ENCODE data around the gene ESYT2.
"Not testable (repeated sequence)": the region's sequence is repeated elsewhere in the genome, so short reads cannot be mapped to it uniquely, and the experiment has no call there.

The ESYT2 gene

GRCh38 chr7:158710651-158711102 is 118.6 kb downstream of the ESYT2 start:
- DNase-seq: no peak

GRCh38 chr7:158707610-158708009 is 121.7 kb downstream of the ESYT2 start:
- no peak for DNase-seq

GRCh38 chr7:158706710-158707590 is 122.4 kb downstream of the ESYT2 start:
- DNase-seq: no peak

- DNase-seq: no peak
These were observed 123.0 kb downstream of the ESYT2 start for GRCh38 chr7:158706273-158706704.

GRCh38 chr7:158705234-158705850 is 124.0 kb downstream of the ESYT2 start:
- DNase-seq: no peak

GRCh38 chr7:158704524-158705233 is 124.6 kb downstream of the ESYT2 start, which contains the start of gene NCAPG2:
TSS of gene NCAPG2 (minus strand) at chr7:158704804. CDS start at chr7:158701899, 2,905 bp downstream.
- DNase-seq: peak; percentile 98

GRCh38 chr7:158703679-158704523 is 125.4 kb downstream of the ESYT2 start:
- DNase-seq: not testable (repeated sequence)

- no peak for DNase-seq
These were observed 126.4 kb downstream of the ESYT2 start for GRCh38 chr7:158702944-158703343.

GRCh38 chr7:158702196-158702595 is 127.1 kb downstream of the ESYT2 start:
- no peak for DNase-seq

GRCh38 chr7:158700008-158700407 is 129.3 kb downstream of the ESYT2 start:
- DNase-seq: no peak

- DNase-seq: no peak
These were observed 130.0 kb downstream of the ESYT2 start for GRCh38 chr7:158699341-158699740.

GRCh38 chr7:158698657-158699195 is 130.6 kb downstream of the ESYT2 start:
- DNase-seq: no peak

GRCh38 chr7:158697597-158697996 is 131.7 kb downstream of the ESYT2 start:
- not testable (repeated sequence) for DNase-seq

- no peak for DNase-seq
These were observed 133.4 kb downstream of the ESYT2 start for GRCh38 chr7:158695726-158696452.

- DNase-seq: no peak
These were observed 134.3 kb downstream of the ESYT2 start for GRCh38 chr7:158695056-158695455.

- DNase-seq: no peak
These were observed 134.7 kb downstream of the ESYT2 start for GRCh38 chr7:158694650-158695049.

- no peak for DNase-seq
These were observed 139.8 kb downstream of the ESYT2 start for GRCh38 chr7:158689488-158689887.

- no peak for DNase-seq
These were observed 141.9 kb downstream of the ESYT2 start for GRCh38 chr7:158687406-158687805.

GRCh38 chr7:158685693-158686092 is 143.6 kb downstream of the ESYT2 start:
- no peak for DNase-seq

- no peak for DNase-seq
These were observed 145.0 kb downstream of the ESYT2 start for GRCh38 chr7:158684329-158684728.

GRCh38 chr7:158683541-158683940 is 145.8 kb downstream of the ESYT2 start:
- DNase-seq: no peak

Measured in activated CD4-positive, alpha-beta T cell treated with anti-CD3 and anti-CD28 coated beads, Interleukin-2, amount 50 U/mL, for 48 hours (primary cell).